Cerebellar nuclear complex (tissue), 1 donor: ENCODE results near the gene MRPL42.

ENCODE experiments used
- DNase-seq, 2 experiments: peaks; one replicate each; lab custom pipeline; 2025; lab: John Stamatoyannopoulos, UW

MRPL42 gene

GRCh38 chr12:93500201-93500600, 32.9 kb downstream of the MRPL42 start:
- DNase-seq = no peak

- DNase-seq = no peak
Observed at GRCh38 chr12:93500667-93501066, 33.4 kb downstream of the MRPL42 start.

GRCh38 chr12:93502802-93503623, 35.7 kb downstream of the MRPL42 start:
- DNase-seq = peak in 1 of 2 experiments; percentile 18

GRCh38 chr12:93507165-93507564, 39.9 kb downstream of the MRPL42 start:
- no peak for DNase-seq

- DNase-seq = no peak
Observed at GRCh38 chr12:93509506-93509905, 42.2 kb downstream of the MRPL42 start.

GRCh38 chr12:93514853-93515252, 47.5 kb downstream of the MRPL42 start:
- DNase-seq = no peak

GRCh38 chr12:93518725-93519124, 51.4 kb downstream of the MRPL42 start:
- DNase-seq = no peak

GRCh38 chr12:93519859-93520258, 52.5 kb downstream of the MRPL42 start:
- no peak for DNase-seq

GRCh38 chr12:93520454-93520853, 53.1 kb downstream of the MRPL42 start:
- no peak for DNase-seq

GRCh38 chr12:93521225-93522080, 54.1 kb downstream of the MRPL42 start:
- DNase-seq = no peak

GRCh38 chr12:93524386-93525133, 57.2 kb downstream of the MRPL42 start:
- DNase-seq = no peak

- no peak for DNase-seq
Observed at GRCh38 chr12:93526786-93527428, 59.6 kb downstream of the MRPL42 start.

GRCh38 chr12:93530358-93530757, 63.0 kb downstream of the MRPL42 start:
- DNase-seq = no peak

- no peak for DNase-seq
Observed at GRCh38 chr12:93533310-93533709, 66.0 kb downstream of the MRPL42 start.

- DNase-seq = no peak
Observed at GRCh38 chr12:93536111-93536765, 68.9 kb downstream of the MRPL42 start.

GRCh38 chr12:93536766-93537488, 69.6 kb downstream of the MRPL42 start:
- DNase-seq = no peak

GRCh38 chr12:93537769-93538168, 70.5 kb downstream of the MRPL42 start:
- DNase-seq = no peak

GRCh38 chr12:93539821-93540220, 72.5 kb downstream of the MRPL42 start:
- DNase-seq = no peak

GRCh38 chr12:93540466-93540865, 73.2 kb downstream of the MRPL42 start:
- no peak for DNase-seq

- DNase-seq = no peak
Observed at GRCh38 chr12:93541578-93542225, 74.4 kb downstream of the MRPL42 start.
